ACC112 (cell line): ENCODE measurements around the gene KIRREL2.
A peak's percentile ranks its signal among the peaks of the same experiment; 100 is the strongest.
"Not testable (repeated sequence)": the region's sequence is repeated elsewhere in the genome, so short reads cannot be mapped to it uniquely, and the experiment has no call there.

Experiments used
- H2AFZ ChIP-seq: fragments of 200-600 bp; sonication (generic); one replicate; pipeline ENCODE4 v1.6.0; 2017; ENCODE audit warnings: antibody characterized with exemption, low read length; ENCODE audit not compliant: unreplicated experiment
- H3K27ac ChIP-seq: fragments of 200-600 bp; sonication (generic); 2 replicates; pipeline ENCODE4 v1.5.1; 2014; ENCODE audit warnings: low read depth, mild to moderate bottlenecking, antibody characterized with exemption, low read length, moderate library complexity
- H3K27me3 ChIP-seq: fragments of 200-600 bp; sonication (generic); 2 replicates; pipeline ENCODE4 v1.6.1; 2014; ENCODE audit warnings: mild to moderate bottlenecking, antibody characterized with exemption, low read length, moderate library complexity, mixed read lengths; ENCODE audit not compliant: insufficient read depth
- H3K36me3 ChIP-seq: fragments of 200-600 bp; sonication (generic); 2 replicates; pipeline ENCODE4 v1.6.1; 2016; ENCODE audit warnings: mild to moderate bottlenecking, antibody characterized with exemption, low read length, moderate library complexity, mixed read lengths; ENCODE audit not compliant: insufficient read depth
- H3K4me1 ChIP-seq: fragments of 200-600 bp; sonication (generic); one replicate; pipeline ENCODE4 v1.6.1; 2016; ENCODE audit warnings: low read length, mixed read lengths; ENCODE audit not compliant: insufficient read depth, unreplicated experiment, control insufficient read depth
- H3K4me3 ChIP-seq: fragments of 200-600 bp; sonication (generic); 2 replicates; pipeline ENCODE4 v1.5.1; 2014; ENCODE audit warnings: mild to moderate bottlenecking, low read depth, low read length
- H3K79me2 ChIP-seq: fragments of 200-600 bp; sonication (generic); one replicate; pipeline ENCODE4 v1.6.0; 2016; ENCODE audit warnings: low read length; ENCODE audit not compliant: control insufficient read depth, unreplicated experiment, insufficient read depth

KIRREL2 gene

GRCh38 chr19:35859414-35859813 is 2.7 kb downstream of the KIRREL2 start:
- Histone ChIP-seq H3K4me1 (peaks cover 3% of the 10 kb centered on the region), H2AFZ (no peak overlapping the region), H3K27ac (no peak overlapping the region), H3K79me2 (no peaks in the 10 kb centered on the region), H3K4me3 (no peak overlapping the region), H3K27me3 (peaks cover 52% of the 10 kb centered on the region), H3K36me3 (no peaks in the 10 kb centered on the region)

- H3K27me3 ChIP-seq, result peaks cover 44% of the 10 kb centered on the region
- no peak overlapping the region for H3K27ac ChIP-seq
- no peaks in the 10 kb centered on the region for H3K79me2 ChIP-seq
- H2AFZ ChIP-seq, result no peak overlapping the region
- no peaks in the 10 kb centered on the region for H3K36me3 ChIP-seq
- H3K4me3 ChIP-seq, result no peak overlapping the region
- peaks cover 3% of the 10 kb centered on the region for H3K4me1 ChIP-seq
Observed at GRCh38 chr19:35860436-35860817, 3.7 kb downstream of the KIRREL2 start.

- Histone ChIP-seq H3K36me3 (no peaks in the 10 kb centered on the region), H3K79me2 (no peaks in the 10 kb centered on the region), H3K4me3 (no peak overlapping the region), H3K4me1 (peaks cover 2% of the 10 kb centered on the region), H2AFZ (no peak overlapping the region), H3K27me3 (peaks cover 45% of the 10 kb centered on the region), H3K27ac (no peak overlapping the region)
Observed at GRCh38 chr19:35860818-35861639, 4.3 kb downstream of the KIRREL2 start.

GRCh38 chr19:35861640-35862160 is 5.0 kb downstream of the KIRREL2 start:
- no peaks in the 10 kb centered on the region for H3K4me1 ChIP-seq
- no peaks in the 10 kb centered on the region for H3K36me3 ChIP-seq
- no peak overlapping the region for H3K27ac ChIP-seq
- no peak overlapping the region for H3K4me3 ChIP-seq
- H3K79me2 ChIP-seq, result no peaks in the 10 kb centered on the region
- peaks cover 39% of the 10 kb centered on the region for H3K27me3 ChIP-seq
- no peak overlapping the region for H2AFZ ChIP-seq

GRCh38 chr19:35862528-35862927 is 5.8 kb downstream of the KIRREL2 start:
- Histone ChIP-seq H3K36me3 (no peaks in the 10 kb centered on the region), H2AFZ (no peak overlapping the region), H3K79me2 (no peaks in the 10 kb centered on the region), H3K4me3 (no peak overlapping the region), H3K27ac (no peak overlapping the region), H3K4me1 (no peaks in the 10 kb centered on the region), H3K27me3 (peaks cover 32% of the 10 kb centered on the region)

GRCh38 chr19:35863018-35863417 is 6.3 kb downstream of the KIRREL2 start:
- no peaks in the 10 kb centered on the region for H3K79me2 ChIP-seq
- peaks cover 32% of the 10 kb centered on the region for H3K27me3 ChIP-seq
- no peak overlapping the region for H3K27ac ChIP-seq
- H3K4me1 ChIP-seq, result no peaks in the 10 kb centered on the region
- no peaks in the 10 kb centered on the region for H3K36me3 ChIP-seq
- no peak overlapping the region for H3K4me3 ChIP-seq
- no peak overlapping the region for H2AFZ ChIP-seq

GRCh38 chr19:35868172-35868822 is 11.6 kb downstream of the KIRREL2 start, which contains the start of gene APLP1:
APLP1 (plus strand) TSS chr19:35868574; CDS start chr19:35868637, 63 bp downstream.
- Histone ChIP-seq H3K36me3 (no peaks in the 10 kb centered on the region), H3K4me1 (peaks cover 6% of the 10 kb centered on the region), H3K79me2 (no peaks in the 10 kb centered on the region), H2AFZ (peak within 1 kb of the TSS; percentile 60), H3K4me3 (peak within 1 kb of the TSS; percentile 79), H3K27ac (no peak within 1 kb of the TSS), H3K27me3 (0 out of 2 replicates have a peak, but pooled peaks cover 7% of the 10 kb centered on the region)

GRCh38 chr19:35868823-35869326 is 12.2 kb downstream of the KIRREL2 start:
- H3K27me3 ChIP-seq, result 0 out of 2 replicates have a peak, but pooled peaks cover 7% of the 10 kb centered on the region
- no peaks in the 10 kb centered on the region for H3K36me3 ChIP-seq
- H3K4me1 ChIP-seq, result peaks cover 6% of the 10 kb centered on the region
- no peaks in the 10 kb centered on the region for H3K79me2 ChIP-seq
- no peak overlapping the region for H3K27ac ChIP-seq
- H3K4me3 ChIP-seq, result peak overlapping the region; percentile 79
- peak overlapping the region; percentile 60 for H2AFZ ChIP-seq

GRCh38 chr19:35869327-35870123 is 12.8 kb downstream of the KIRREL2 start:
- H3K27me3 ChIP-seq, result 0 out of 2 replicates have a peak, but pooled peaks cover 7% of the 10 kb centered on the region
- no peak overlapping the region for H2AFZ ChIP-seq
- no peak overlapping the region for H3K27ac ChIP-seq
- H3K36me3 ChIP-seq, result no peaks in the 10 kb centered on the region
- H3K79me2 ChIP-seq, result no peaks in the 10 kb centered on the region
- H3K4me3 ChIP-seq, result peak overlapping the region; percentile 79
- peaks cover 6% of the 10 kb centered on the region for H3K4me1 ChIP-seq

- not testable (repeated sequence) for H3K36me3 ChIP-seq, H3K27me3 ChIP-seq, H2AFZ ChIP-seq, H3K27ac ChIP-seq, H3K79me2 ChIP-seq, H3K4me1 ChIP-seq
- peak overlapping the region; percentile 79 for H3K4me3 ChIP-seq
Observed at GRCh38 chr19:35870124-35870736, 13.5 kb downstream of the KIRREL2 start.
